Fibroblast of lung (primary cell): ENCODE results near the gene PAX7. TPM values are rescaled to one million over a fixed set of nuclear protein-coding genes. Genes with fewer than 3 reads are reported as not detected.

Experiments used
- DNase-seq, 2 donors: peaks; one replicate each; pipeline versions ENCODE4 v3.0.0 to v3.0.0-alpha.2; 2010; ENCODE audit warnings: low read depth in 2 of 2
- H2AFZ ChIP-seq: 2 replicates; pipeline ENCODE4 v1.5.1; 2012; ENCODE audit warnings: low read length, control low read depth, inconsistent platforms
- H3K27ac ChIP-seq: 2 replicates; pipeline ENCODE4 v1.5.1; 2011; ENCODE audit warnings: low read length, control low read depth; ENCODE audit not compliant: insufficient read depth
- H3K27me3 ChIP-seq: 2 replicates; pipeline ENCODE4 v1.5.1; 2011; ENCODE audit warnings: mild to moderate bottlenecking, low read length; ENCODE audit not compliant: control insufficient read depth, insufficient read depth
- H3K36me3 ChIP-seq: 2 replicates; pipeline ENCODE4 v1.5.1; 2011; ENCODE audit warnings: low read length; ENCODE audit not compliant: control insufficient read depth, insufficient read depth
- H3K4me1 ChIP-seq: 2 replicates; pipeline ENCODE4 v1.5.1; 2011; ENCODE audit warnings: low read length; ENCODE audit not compliant: control insufficient read depth, insufficient read depth; ENCODE audit errors: extremely low read depth
- H3K4me2 ChIP-seq: 2 replicates; pipeline ENCODE4 v1.5.1; 2011; ENCODE audit warnings: low read length, control low read depth; ENCODE audit not compliant: insufficient read depth; ENCODE audit errors: extremely low read depth
- H3K4me3 ChIP-seq, 4 experiments: fragments of 200-600 bp in 1 of 4; sonication (generic) in 1 of 4; replicated peaks in 1 of 4; 2 replicates each; pipeline ENCODE4 v1.5.1; 2011 to 2016; ENCODE audit warnings: low read length in 4 of 4, low read depth in 3 of 4, mild to moderate bottlenecking in 3 of 4, control low read depth in 2 of 4, inconsistent platforms in 1 of 4, mixed read lengths in 1 of 4; ENCODE audit not compliant: insufficient read depth in 1 of 4; ENCODE audit errors: control extremely low read depth in 1 of 4
- H3K79me2 ChIP-seq: 2 replicates; pipeline ENCODE4 v1.5.1; 2012; ENCODE audit warnings: mild to moderate bottlenecking, low read length, inconsistent platforms; ENCODE audit not compliant: control insufficient read depth, insufficient read depth
- H3K9ac ChIP-seq: 2 replicates; pipeline ENCODE4 v1.5.1; 2011; ENCODE audit warnings: mild to moderate bottlenecking, low read length, control low read depth; ENCODE audit not compliant: insufficient read depth
- H3K9me3 ChIP-seq: 2 replicates; pipeline ENCODE4 v1.5.1; 2012; ENCODE audit warnings: low read depth, low read length; ENCODE audit not compliant: control insufficient read depth, insufficient read depth
- H4K20me1 ChIP-seq: 2 replicates; pipeline ENCODE4 v1.5.1; 2011; ENCODE audit warnings: low read length; ENCODE audit not compliant: control insufficient read depth, insufficient read depth; ENCODE audit errors: extremely low read depth
- CTCF ChIP-seq, 2 donors: IDR thresholded peaks in 1 of 2; conservative IDR thresholded peaks in 1 of 2; 1 replicate in 1 of 2; 2 replicates in 1 of 2; pipeline ENCODE4 v1.5.1; 2011 to 2012; ENCODE audit warnings: low read length in 2 of 2, control low read depth in 1 of 2, inconsistent platforms in 1 of 2, low read depth in 1 of 2, mild to moderate bottlenecking in 1 of 2
- EZH2 ChIP-seq: IDR thresholded peaks from 2 replicates; pipeline ENCODE4 v1.5.1; 2012; ENCODE audit warnings: low read length, control low read depth, mild to moderate bottlenecking; ENCODE audit errors: missing control alignments
- polyA plus RNA-seq, 2 donors: library from polyadenylated mRNA; depleted of rRNA in 1 of 2; stranded (reverse) in 1 of 2; unstranded in 1 of 2; fragments of >200 nt; gene quantifications; 2 replicates each; pipeline ENCODE4 v1.2.1, GENCODE V29; 2011 to 2012; ENCODE audit warnings: missing spikeins in 1 of 2
- total RNA-seq: library from RNA; depleted of rRNA; stranded (reverse); fragments of >200 nt; gene quantifications from 2 replicates; pipeline ENCODE4 v1.2.1, GENCODE V29; 2014

The PAX7 gene
- total and polyA plus RNA-seq, 2 donors (not counting 1 experiment from before 2014, with no cell fraction given) = not detected

- Histone ChIP-seq H3K4me1 (no peaks in the 10 kb centered on the region), H3K9me3 (no peaks in the 10 kb centered on the region), H3K4me3 (no peak overlapping the region), H3K79me2 (no peaks in the 10 kb centered on the region), H3K9ac (no peak overlapping the region), H3K27ac (no peak overlapping the region), H3K36me3 (no peaks in the 10 kb centered on the region), H3K27me3 (no peaks in the 10 kb centered on the region), H3K4me2 (no peak overlapping the region), H2AFZ (no peak overlapping the region), H4K20me1 (no peaks in the 10 kb centered on the region)
- DNase-seq = no peak
- no peak for TF ChIP-seq CTCF (conservative IDR thresholded peaks at IDR 0.05 in 1 of 2, IDR thresholded peaks at IDR 0.05 in 1 of 2; ENCODE audit: low read depth in 1 of 2, low read length in 2 of 2)
- TF ChIP-seq EZH2 = no peak
Measured at GRCh38 chr1:18739408-18739807, 108.8 kb downstream of the PAX7 start.

DNA sequence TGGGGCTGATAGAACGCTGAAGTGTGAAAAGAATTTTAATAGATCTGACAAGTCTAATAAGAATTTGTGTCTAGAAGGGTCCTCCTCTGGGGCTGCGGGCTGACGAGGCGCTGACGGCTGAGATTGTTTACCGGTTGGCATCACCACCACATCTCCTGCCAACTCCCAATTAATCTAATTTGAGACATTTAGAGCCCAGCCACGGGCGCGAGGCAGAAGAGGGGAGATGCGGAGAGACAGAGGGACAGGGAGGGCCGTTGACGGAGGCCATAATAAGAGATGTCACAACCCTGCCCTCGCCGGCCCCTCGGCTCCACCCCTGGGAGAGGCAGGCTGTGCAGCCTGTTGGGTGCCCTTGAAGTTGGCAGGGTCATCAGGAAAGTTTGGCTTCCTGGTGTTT is 109.3 kb downstream of the PAX7 start:
- H3K27me3 ChIP-seq = no peaks in the 10 kb centered on the region
- H3K9ac ChIP-seq = no peak overlapping the region
- no peaks in the 10 kb centered on the region for H3K36me3 ChIP-seq
- no peaks in the 10 kb centered on the region for H3K4me1 ChIP-seq
- no peak for TF ChIP-seq EZH2
- H2AFZ ChIP-seq = no peak overlapping the region
- no peak overlapping the region for H3K4me2 ChIP-seq
- H4K20me1 ChIP-seq = no peaks in the 10 kb centered on the region
- H3K9me3 ChIP-seq = no peaks in the 10 kb centered on the region
- H3K4me3 ChIP-seq = no peak overlapping the region
- DNase-seq = no peak
- no peaks in the 10 kb centered on the region for H3K79me2 ChIP-seq
- no peak overlapping the region for H3K27ac ChIP-seq

- Histone ChIP-seq H2AFZ (no peak overlapping the region), H3K9me3 (no peaks in the 10 kb centered on the region), H3K9ac (no peak overlapping the region), H3K27me3 (no peaks in the 10 kb centered on the region), H3K4me3 (no peak overlapping the region), H3K79me2 (no peaks in the 10 kb centered on the region), H3K4me1 (no peaks in the 10 kb centered on the region), H4K20me1 (no peaks in the 10 kb centered on the region), H3K4me2 (no peak overlapping the region), H3K27ac (no peak overlapping the region), H3K36me3 (no peaks in the 10 kb centered on the region)
- DNase-seq = no peak
- TF ChIP-seq CTCF (conservative IDR thresholded peaks at IDR 0.05 in 1 of 2, IDR thresholded peaks at IDR 0.05 in 1 of 2; ENCODE audit: low read depth in 1 of 2, low read length in 2 of 2) (no peak), EZH2 (no peak)
Measured at GRCh38 chr1:18740617-18741016, 110.0 kb downstream of the PAX7 start.
